ENCODE data around the gene LRR1. TPM values are rescaled to one million over a fixed set of nuclear protein-coding genes. Genes with fewer than 3 reads are reported as not detected.

The LRR1 gene
- total and polyA plus RNA-seq, 9 donors = 4.1 to 8.0 (median 6.5) TPM

- Histone ChIP-seq H3K36me3 (no peaks in the 10 kb centered on the region), H3K4me1 (ENCODE audit: insufficient read depth) (no peaks in the 10 kb centered on the region), H3K4me3 (no peak overlapping the region), H3K27me3 (no peaks in the 10 kb centered on the region), H3K9me3 (no peaks in the 10 kb centered on the region), H3K27ac (no peak overlapping the region)
- WGBS, 3 donors = 82 to 84% (median 82%) methylated on average over 2 of the region's 2 CpGs
- intact Hi-C loops (cut with DNase I) = no loop called here
- DNase-seq = no peak
- TF ChIP-seq EP300 (IDR thresholded peaks at IDR 0.05) (no peak), CTCF (IDR thresholded peaks at IDR 0.05) (no peak), POLR2A (IDR thresholded peaks at IDR 0.05) (no peak)
Observed at GRCh38 chr14:49551569-49551968, 47.2 kb upstream of the LRR1 start.

- TF ChIP-seq POLR2A (IDR thresholded peaks at IDR 0.05) (no peak), CTCF (IDR thresholded peaks at IDR 0.05) (no peak)
Observed at GRCh38 chr14:49553106-49553505, 45.6 kb upstream of the LRR1 start.

GRCh38 chr14:49553892-49554291, 44.8 kb upstream of the LRR1 start:
- TF ChIP-seq EP300 (IDR thresholded peaks at IDR 0.05) (no peak), CTCF (IDR thresholded peaks at IDR 0.05) (no peak), POLR2A (IDR thresholded peaks at IDR 0.05) (no peak)
- WGBS, 3 donors = 63 to 64% (median 63%) methylated on average over 3 of the region's 3 CpGs
- H3K4me1 ChIP-seq (ENCODE audit: insufficient read depth) = no peaks in the 10 kb centered on the region
- H3K36me3 ChIP-seq = no peaks in the 10 kb centered on the region
- DNase-seq = no peak
- H3K27ac ChIP-seq = no peak overlapping the region
- no peak overlapping the region for H3K4me3 ChIP-seq
- no peaks in the 10 kb centered on the region for H3K27me3 ChIP-seq
- no peaks in the 10 kb centered on the region for H3K9me3 ChIP-seq
- intact Hi-C loops (cut with DNase I) = no loop called here

More at GRCh38 chr14:49553106-49553505, 45.6 kb upstream of the LRR1 start:
- intact Hi-C loops (cut with DNase I) = no loop called here
- Histone ChIP-seq H3K9me3 (no peaks in the 10 kb centered on the region), H3K4me1 (ENCODE audit: insufficient read depth) (no peaks in the 10 kb centered on the region), H3K36me3 (no peaks in the 10 kb centered on the region), H3K4me3 (no peak overlapping the region), H3K27me3 (no peaks in the 10 kb centered on the region), H3K27ac (no peak overlapping the region)
- DNase-seq = no peak

GRCh38 chr14:49559979-49560768, 38.6 kb upstream of the LRR1 start:
- no peaks in the 10 kb centered on the region for H3K4me1 ChIP-seq (ENCODE audit: insufficient read depth)
- DNase-seq = no peak
- H3K4me3 ChIP-seq = no peak overlapping the region
- H3K27ac ChIP-seq = no peak overlapping the region
- no peaks in the 10 kb centered on the region for H3K36me3 ChIP-seq
- intact Hi-C loops (cut with DNase I) = no loop called here
- H3K27me3 ChIP-seq = no peaks in the 10 kb centered on the region
- TF ChIP-seq POLR2A (IDR thresholded peaks at IDR 0.05) (no peak), CTCF (IDR thresholded peaks at IDR 0.05) (no peak)
- H3K9me3 ChIP-seq = no peaks in the 10 kb centered on the region
- 82 to 87% (median 87%) methylated on average over 6 of the region's 6 CpGs for WGBS, 3 donors

All from ovary (tissue), 9 donors.